Daoy (cell line): ENCODE results near the gene ANKRD13A. TPM values are rescaled to one million over a fixed set of nuclear protein-coding genes. Genes with fewer than 3 reads are reported as not detected.
"Not testable (repeated sequence)": the region's sequence is repeated elsewhere in the genome, so short reads cannot be mapped to it uniquely, and the experiment has no call there.

Experiments
- DNase-seq: peaks from one replicate; pipeline ENCODE4 v3.0.0-alpha.2; 2015; ENCODE audit warnings: low read depth
- total RNA-seq: library from RNA; depleted of rRNA; stranded (reverse); fragments of >200 nt; shearing (Covaris generic); gene quantifications from 2 replicates; pipeline ENCODE4 v1.2.3, GENCODE V29; 2014

Gene ANKRD13A
- total RNA-seq, 1 experiment from 2014 or later = 90.3 TPM

DNA sequence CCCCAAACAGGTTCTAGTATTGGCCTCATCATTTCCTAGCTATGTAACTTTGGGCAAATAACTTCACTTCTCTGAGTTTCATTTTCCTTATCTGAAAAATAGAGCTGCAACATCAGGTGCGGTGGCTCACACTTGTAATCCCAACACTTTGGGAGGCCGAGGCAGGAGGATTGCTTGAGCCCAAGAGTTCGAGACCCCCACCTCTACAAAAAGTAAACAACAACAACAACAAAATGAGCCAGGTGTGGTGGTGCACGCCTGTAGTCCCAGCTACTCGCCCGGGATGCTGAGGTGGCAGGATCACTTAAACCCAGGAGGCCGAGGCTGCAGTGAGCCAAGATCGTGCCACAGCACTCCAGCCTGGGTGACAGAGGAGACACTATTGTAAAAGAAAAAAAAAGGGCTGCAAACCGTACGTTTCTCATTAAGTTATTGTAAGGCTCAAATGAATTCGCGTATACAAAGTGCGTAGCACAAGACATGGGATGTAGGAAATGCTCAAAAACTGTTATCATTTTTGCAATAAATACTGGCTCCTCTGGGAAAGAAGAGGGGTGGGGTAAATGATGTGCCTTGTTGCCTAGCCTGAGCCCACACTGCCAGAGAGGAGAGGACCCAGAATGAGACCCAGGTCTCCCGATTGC is 48.2 kb downstream of the ANKRD13A start:
- DNase-seq = no peak

- peak; percentile 98 for DNase-seq
These were observed 49.2 kb downstream of the ANKRD13A start, which contains the start of gene C12orf76 for GRCh38 chr12:110048242-110049027. TSS of gene C12orf76 (minus strand) at chr12:110048522. CDS start at chr12:110048495, 27 bp downstream.

GRCh38 chr12:110049034-110049433 is 49.8 kb downstream of the ANKRD13A start:
- DNase-seq = not testable (repeated sequence)

DNA sequence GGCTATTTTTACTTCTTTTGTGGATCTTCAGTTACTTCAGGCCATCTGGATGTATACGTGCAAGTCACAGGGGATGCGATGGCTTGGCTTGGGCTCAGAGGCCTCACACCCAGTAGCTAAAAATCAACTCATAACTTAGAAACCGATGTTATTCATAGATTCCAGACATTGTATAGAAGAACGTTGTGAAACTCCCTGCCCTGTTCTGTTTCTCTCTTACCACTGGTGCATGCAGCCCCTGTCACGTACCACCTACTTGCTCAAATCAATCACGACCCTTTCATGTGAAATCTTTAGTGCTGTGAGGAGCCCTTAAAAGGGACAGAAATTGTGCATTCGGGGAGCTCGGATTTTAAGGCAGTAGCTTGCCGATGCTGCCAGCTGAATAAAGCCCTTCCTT is 50.4 kb downstream of the ANKRD13A start:
- not testable (repeated sequence) for DNase-seq

GRCh38 chr12:110050927-110051326 is 51.7 kb downstream of the ANKRD13A start:
- no peak for DNase-seq

DNA sequence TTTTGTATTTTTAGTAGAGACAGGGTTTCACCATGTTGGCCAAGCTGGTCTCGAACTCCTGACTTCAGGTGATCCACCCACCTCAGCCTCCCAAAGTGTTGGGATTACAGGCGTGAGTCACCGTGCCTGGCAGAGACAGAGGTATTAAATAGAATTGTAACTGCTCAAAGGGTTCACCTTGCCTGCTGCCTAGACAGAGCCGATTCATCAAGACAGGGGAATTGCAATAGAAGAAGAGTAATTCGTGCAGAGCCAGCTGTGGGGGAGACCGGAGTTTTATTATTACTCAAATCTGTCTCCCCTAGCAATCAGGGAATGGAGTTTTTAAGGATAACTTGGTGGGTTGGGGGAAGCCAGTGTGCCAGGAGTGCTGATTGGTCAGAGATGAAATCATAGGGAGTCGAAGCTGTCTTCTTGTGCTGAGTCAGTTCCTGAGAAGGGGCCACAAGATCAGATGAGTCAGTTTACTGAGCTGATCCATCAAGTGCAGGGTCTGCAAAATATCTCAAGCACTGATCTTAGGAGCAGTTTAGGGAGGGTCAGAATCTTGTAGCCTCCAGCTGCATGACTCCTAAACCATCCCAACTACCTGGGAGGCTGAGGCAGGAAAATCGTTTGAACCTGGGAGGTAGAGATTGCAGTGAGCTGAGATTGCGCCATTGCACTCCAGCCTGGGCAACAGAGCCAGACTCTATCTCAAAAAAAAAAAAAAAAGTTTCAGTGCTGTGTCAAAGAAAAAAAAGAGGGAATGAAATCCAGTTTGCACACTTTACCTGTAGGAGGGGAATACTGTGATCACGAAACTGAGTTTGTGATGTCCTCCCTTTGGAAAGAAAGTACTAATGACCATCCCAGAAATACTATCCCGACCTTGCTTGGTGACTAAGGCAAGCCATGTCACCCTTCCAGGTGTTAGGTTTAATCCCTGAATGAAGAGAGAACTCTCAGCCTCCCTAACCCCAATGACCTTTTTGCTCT is 56.4 kb downstream of the ANKRD13A start:
- DNase-seq = peak; percentile 90

- DNase-seq = not testable (repeated sequence)
These were observed 57.4 kb downstream of the ANKRD13A start for GRCh38 chr12:110056643-110057042.

GRCh38 chr12:110058875-110059615 is 59.8 kb downstream of the ANKRD13A start:
- DNase-seq = no peak

GRCh38 chr12:110059651-110060000 is 60.4 kb downstream of the ANKRD13A start:
- no peak for DNase-seq

DNA sequence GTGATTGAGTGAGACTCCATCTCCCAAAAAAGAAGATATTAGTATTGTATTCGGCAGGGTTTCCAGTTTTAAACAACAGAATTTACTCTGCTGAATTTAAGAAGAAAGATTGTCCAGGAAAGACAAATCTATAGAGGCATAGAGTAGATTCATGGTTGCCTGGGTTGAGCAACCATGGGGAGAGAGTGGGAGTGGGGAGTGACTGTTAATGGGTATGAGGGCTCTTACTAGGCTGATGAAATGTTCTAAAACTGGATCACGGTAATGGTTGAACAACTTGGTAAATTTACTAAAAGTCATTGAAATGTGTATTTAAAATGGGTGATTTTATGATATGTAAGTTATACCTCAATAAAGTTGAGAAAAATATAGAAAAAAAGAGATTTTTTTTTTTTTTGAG is 63.0 kb downstream of the ANKRD13A start:
- DNase-seq = no peak

GRCh38 chr12:110065540-110065939 is 66.3 kb downstream of the ANKRD13A start:
- DNase-seq = no peak

- DNase-seq = no peak
These were observed 68.3 kb downstream of the ANKRD13A start for GRCh38 chr12:110067531-110067930.

DNA sequence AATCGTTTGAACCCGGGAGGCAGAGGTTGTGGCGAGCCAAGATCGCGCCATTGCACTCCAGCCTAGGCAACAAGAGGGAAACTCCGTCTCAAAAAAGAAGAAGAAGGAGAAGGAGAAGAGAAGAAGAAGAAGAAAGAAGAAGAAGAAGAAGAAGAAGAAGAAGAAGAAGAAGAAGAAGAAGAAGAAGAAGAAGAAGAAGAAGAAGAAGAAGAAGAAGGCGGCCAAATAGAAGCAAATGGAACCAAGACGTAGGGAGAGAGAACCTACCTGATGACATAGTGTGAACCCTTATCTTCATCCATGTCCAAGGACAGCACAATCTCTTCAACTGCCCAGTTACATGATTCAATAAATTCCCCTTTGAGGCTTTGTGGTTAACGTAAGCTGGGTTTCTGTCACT is 68.9 kb downstream of the ANKRD13A start:
- DNase-seq = not testable (repeated sequence)

DNA sequence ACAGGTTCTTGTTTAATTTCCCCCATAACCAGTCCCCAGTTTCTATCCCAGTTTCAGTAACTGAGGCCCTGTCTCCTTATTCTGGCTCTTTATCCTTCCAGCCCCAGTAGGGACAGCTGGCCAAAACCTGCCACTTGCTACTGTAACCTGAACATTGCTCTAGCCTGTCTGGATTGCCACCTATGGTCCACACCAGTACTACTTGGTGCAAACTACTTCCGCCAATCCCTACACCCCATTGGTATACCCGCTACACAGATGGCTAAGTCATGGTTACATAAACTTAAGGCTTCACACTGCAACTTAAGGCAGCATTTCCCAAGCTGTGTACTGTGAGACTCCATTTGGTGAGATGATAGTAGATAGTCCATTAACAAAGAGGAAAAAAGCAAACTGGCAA is 69.4 kb downstream of the ANKRD13A start:
- no peak for DNase-seq

DNA sequence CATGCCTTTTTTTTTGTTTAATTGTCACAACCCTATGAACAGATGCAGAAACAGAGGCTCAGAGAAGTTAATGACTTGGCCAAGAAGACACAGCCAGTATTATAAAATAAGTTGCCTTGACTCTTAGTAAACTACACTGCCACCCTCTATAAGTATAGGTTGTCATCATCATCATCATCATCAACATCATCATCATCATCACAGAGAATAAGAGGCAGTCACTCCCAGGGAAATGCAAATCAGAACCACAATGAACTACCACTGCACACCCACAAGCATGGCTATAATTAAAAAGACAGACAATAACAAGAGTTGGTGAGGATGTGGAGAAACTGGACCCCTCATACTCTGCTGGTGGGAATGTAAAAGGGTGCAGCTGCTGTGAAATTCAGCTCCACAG is 72.3 kb downstream of the ANKRD13A start:
- DNase-seq = no peak

DNA sequence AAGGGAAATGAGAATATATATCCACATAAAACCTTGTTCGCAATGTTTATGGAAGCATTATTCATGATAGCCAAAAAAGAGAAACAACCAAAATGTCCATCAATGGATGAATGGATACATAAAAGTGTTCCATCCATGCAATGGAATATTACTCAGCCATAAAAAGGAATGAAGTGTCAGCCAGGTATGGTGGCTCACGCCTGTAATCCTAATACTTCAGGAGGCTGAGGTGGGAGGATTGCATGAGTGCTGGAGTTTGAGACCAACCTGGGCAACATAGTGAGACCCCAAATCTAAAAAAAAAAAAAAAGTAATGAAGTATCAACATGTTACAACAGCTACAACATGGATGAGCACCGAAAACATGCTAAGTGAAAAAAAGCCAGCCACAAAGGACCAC is 72.7 kb downstream of the ANKRD13A start:
- DNase-seq = no peak

GRCh38 chr12:110072636-110073035 is 73.4 kb downstream of the ANKRD13A start:
- not testable (repeated sequence) for DNase-seq

DNA sequence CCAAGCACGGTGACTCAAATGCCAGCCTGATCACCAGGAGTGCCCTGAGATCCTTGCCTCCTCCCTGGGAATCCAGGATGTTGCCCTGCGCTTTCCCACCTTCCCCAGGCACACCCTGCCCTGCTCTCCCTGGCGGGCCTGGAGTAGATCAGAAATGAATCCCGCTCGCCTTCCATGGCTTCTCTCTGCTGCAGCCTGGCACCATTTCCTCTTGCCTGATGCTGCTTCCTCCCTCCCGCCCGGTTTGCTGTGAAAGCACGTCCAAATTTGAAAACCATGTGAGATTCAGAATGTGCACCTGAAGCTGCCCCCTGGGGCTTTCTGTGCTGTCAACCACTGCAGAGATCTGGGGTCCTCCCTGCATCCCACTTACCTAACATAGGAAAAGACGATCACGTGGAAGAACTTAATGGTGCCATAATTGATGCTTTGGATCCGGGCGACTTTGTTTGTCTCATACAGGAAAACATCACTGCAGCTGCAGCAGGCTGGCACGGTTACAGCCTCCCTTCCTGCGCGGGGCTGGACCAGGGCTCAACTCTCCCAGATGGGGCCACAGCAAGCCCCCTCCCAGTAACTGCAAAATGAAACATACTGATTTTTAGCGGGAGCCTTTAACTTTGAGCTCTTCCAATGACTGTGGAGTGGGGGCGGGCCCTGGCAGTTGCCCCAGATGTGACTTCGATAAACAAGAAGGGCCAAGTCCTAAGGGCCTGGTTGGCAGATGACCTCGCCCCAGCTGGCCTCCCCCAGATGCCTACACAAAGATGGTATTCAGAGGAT is 74.0 kb downstream of the ANKRD13A start:
- peak; percentile 29 for DNase-seq

- DNase-seq = no peak
These were observed 74.9 kb downstream of the ANKRD13A start for GRCh38 chr12:110074089-110074488.

GRCh38 chr12:110075880-110076279 is 76.7 kb downstream of the ANKRD13A start:
- no peak for DNase-seq

DNA sequence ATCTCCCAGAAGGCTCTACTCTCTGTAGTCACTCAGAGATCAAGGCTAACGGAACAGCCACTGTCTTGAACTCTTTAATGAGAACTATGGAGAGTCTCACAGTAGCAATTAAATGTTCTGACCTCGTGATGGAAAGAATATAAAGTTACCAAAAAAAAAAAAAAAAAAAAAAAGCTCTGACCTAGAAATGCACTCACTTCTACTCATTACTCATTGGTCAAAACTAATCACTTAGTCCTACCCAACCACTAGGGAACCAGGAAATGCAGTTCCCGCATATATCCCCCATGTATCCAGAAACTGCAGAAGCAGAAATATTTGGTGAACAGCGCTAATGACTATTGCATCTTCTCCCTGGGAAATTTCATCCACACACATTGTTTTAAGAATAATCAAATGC is 78.6 kb downstream of the ANKRD13A start:
- no peak for DNase-seq
